Medulla oblongata (tissue), 1 donor: ENCODE measurements around the gene IFI27L1.

Experiments
- DNase-seq: peaks from one replicate; pipeline ENCODE4 v3.0.0-alpha.2; 2015; ENCODE audit errors: extremely low spot score

The IFI27L1 gene, protein sequence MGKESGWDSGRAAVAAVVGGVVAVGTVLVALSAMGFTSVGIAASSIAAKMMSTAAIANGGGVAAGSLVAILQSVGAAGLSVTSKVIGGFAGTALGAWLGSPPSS

GRCh38 chr14:94080621-94081385, at the start of gene IFI27L1, which contains the start of gene DDX24:
IFI27L1 (plus strand) TSS chr14:94081310; CDS start chr14:94096938, 15,628 bp downstream.
DDX24 (minus strand) TSS chr14:94081202; CDS start chr14:94079742, 1,460 bp downstream.
- peak; percentile 96 for DNase-seq

DNA sequence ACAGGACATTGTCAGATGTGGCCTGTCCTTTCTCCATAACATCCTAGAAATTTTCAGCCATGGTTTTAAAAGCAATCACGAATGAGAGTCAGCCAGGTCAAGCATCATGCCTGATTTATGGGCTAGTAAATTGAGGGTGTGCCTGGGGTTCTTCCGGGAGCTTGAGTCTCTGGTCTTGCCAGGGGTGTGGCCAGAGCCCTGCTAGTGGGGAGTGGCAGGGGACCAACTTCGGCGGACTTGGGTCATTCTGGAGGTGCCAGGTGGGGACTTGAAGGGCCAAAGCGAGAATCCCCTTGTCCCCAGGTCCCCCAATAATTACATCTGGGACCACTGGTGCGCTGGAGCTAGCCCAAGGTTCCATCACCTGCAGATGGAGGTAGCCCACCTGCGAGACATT, 49.2 kb upstream of the IFI27L1 start:
- DNase-seq: no peak

GRCh38 chr14:94034886-94035285, 46.2 kb upstream of the IFI27L1 start:
- no peak for DNase-seq

- DNase-seq: peak; percentile 74
Measured at GRCh38 chr14:94036313-94037167, 44.6 kb upstream of the IFI27L1 start.

DNA sequence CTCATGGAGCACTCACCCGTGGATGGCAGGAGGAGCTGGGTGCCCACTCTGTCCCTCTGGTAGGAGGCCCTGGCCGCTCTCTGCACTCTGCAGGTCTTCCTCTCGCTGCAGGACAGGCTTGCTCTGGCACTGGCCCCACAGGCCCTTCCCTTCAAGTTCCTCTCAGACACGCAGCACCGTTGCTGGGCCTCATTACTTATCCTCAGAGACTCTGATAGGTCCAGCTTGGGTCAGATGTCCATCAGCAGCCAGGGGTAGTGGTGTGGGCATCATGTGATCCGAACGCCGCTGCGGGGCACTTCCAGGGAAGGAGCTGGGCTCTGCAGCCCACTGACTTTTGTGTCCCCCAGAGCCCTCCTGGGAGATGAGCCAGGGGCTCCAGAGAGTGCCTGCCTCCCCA, 43.2 kb upstream of the IFI27L1 start:
- no peak for DNase-seq

- no peak for DNase-seq
Measured at GRCh38 chr14:94038510-94038909, 42.6 kb upstream of the IFI27L1 start.

GRCh38 chr14:94038921-94039629, 42.0 kb upstream of the IFI27L1 start:
- no peak for DNase-seq

DNA sequence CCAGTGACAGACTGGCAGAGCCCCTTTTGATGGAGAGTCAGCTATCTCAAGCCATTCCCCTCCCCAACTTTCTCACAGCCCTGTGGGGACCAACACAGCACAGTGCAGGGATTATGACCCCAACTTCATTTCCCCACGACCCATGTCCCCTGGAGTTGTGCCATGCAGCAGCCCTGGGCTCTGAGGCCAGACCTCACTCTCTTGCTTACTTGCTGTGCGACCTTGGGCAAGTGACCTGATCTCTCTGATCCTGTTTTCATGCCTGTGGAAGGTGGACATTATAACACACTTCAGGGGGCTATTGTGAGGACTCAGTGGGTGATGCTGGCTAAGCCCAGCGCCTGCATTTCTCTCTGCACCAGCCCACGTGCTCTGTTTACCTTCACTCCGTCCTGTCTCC, 40.9 kb upstream of the IFI27L1 start:
- no peak for DNase-seq

- DNase-seq: no peak
Measured at GRCh38 chr14:94040796-94041195, 40.3 kb upstream of the IFI27L1 start.

DNA sequence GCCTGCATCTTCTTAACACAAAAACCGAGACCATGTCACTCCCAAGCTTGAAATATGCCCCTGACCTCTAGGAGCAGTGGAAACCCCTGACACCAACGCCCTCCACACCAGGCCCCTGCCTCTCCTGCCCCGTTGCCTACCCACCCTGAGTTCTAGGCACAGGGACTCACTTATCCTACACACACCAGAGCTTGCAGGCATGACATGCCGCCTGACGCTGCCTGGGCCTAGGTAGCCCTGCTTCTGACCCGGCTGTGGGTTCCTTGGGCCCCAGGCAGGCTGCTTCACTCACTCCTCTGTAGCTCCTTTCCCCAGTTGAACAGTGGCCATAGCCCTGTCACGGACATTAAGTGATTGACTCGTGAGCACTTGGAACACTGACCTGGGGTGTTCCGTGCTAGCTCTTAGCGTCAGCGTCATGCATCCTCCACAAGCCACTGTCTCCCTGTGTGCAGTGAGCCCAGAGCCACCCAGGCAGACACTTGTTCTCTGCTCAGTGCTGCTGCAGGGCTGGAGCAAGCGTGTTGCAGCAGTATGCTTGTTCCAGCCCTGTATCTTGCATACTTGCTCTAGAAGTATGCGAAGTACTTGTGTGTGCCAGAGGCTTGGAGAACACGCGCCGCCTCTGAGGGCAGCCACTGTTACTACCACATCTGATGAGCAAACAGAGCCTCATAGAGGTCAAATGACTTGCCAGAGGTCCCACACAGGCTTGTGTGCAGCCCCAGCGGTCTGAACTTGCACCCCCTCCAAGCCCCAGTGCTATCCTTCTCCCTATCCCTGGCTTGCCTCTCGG, 39.4 kb upstream of the IFI27L1 start:
- DNase-seq: no peak

- DNase-seq: no peak
Measured at GRCh38 chr14:94042433-94043091, 38.5 kb upstream of the IFI27L1 start.

DNA sequence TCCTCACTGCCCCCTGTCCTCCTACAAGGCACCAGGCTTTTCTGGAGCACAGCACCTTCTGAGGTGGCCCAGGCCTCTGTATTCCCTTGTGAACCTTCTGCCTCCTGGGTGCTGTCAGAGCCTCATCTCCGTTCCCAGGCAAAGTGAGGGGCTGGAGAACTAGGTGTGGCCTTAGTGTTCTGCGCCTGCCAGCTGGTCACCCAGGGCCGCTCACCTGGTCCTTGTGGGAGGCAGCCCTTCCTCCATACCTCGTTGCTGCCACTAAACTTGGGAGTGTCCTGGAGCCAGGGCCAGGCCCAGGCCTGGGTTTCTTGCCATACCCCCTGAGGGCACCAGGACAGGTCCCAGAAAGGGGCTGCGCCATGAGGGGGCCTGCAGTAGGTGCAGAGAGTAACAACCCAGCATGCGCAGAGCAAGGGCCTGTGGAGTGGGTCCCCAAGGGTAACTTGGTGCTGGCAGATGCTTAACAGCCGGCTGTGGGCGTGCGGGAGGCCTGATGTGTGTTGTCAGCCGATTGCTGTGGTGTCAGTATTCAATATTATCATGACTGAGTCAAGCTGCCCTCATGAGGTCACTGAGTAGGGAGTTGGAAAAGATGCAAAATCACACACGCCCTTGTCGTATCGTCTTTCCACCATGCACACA, 37.9 kb upstream of the IFI27L1 start:
- DNase-seq: no peak

DNA sequence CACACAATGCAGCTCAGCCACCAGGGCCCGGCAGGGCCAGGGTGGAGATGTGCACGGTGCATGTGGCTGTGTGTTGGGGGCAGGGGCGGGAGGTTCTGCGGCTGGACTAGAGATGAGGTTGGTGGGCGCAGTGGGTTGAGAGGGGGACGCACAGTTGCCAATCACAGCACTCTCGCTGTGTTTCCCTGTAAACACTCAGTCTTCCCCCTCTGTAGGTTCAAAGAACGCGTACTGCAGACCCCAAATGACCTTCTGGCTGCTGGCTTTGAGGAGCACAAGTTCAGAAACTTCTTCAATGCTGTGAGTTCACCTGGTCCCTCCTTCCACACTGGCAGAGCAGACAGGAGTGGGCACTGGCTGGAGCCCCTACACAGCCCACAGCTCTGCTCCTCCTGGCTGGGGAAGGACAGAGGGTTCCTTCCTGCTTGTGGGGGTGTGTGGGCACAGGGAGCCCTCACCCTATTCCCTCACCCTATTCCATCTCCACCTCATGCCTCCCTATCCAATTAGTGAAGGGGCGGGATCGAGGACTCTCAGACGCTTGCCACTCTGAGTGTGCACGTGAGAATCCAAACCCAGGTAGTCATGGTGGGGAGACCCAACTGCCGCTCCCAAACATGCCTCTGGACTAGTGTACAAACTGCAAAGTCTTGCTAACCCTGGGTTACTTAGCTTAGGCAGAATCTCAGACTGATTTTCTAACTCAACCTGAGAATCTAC, 37.2 kb upstream of the IFI27L1 start:
- no peak for DNase-seq

GRCh38 chr14:94044476-94045091, 36.5 kb upstream of the IFI27L1 start:
- DNase-seq: no peak

- no peak for DNase-seq
Measured at GRCh38 chr14:94045101-94045500, 36.0 kb upstream of the IFI27L1 start.

GRCh38 chr14:94045563-94046345, 35.4 kb upstream of the IFI27L1 start:
- DNase-seq: no peak

- DNase-seq: no peak
Measured at GRCh38 chr14:94046696-94047250, 34.3 kb upstream of the IFI27L1 start.

DNA sequence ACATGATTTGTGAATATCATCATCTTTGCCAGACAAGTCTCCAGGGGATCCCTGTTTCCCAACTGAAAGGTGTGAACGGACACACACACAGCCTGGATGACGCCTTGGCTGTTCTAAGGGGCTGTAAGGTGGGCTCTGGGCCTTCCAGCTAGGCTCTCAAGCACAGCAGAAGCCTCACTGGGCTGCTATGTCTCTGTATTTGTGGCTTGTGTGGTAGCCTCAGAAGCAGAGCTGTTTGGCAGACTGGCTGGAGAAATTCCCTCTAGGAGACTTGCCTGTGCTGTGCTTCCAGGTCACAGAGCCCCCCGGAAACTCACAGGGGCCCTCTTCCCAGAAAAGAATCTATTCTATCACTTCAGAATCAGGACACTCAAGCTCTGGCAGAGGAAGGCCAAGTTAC, 33.5 kb upstream of the IFI27L1 start:
- DNase-seq: no peak
